ENCODE results near the gene PDP2.

DNA sequence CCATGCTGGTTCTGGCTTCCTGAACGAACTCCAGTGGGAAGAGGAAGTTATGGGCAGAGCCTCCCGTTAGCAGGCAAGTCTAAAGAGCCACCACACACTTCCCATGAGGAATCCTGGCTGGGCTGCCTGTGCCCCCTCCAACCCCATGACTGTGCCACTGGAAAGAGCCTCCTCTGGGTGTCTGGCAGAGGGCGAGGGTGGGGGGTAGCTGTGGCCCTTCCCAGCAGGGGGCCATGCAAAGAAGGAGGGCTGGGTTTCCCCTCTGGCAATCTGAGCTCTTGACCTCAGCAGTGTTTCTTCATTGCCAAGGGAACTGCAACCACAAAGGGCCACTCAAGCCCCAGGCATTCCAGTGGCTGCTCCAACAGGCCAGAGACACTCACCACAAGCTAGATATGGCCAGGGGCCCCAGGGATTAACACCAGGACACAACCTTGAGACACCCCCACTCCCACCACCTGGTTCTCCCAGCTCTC is 46.7 kb downstream of the PDP2 start:
- TF ChIP-seq, protein P1, sequence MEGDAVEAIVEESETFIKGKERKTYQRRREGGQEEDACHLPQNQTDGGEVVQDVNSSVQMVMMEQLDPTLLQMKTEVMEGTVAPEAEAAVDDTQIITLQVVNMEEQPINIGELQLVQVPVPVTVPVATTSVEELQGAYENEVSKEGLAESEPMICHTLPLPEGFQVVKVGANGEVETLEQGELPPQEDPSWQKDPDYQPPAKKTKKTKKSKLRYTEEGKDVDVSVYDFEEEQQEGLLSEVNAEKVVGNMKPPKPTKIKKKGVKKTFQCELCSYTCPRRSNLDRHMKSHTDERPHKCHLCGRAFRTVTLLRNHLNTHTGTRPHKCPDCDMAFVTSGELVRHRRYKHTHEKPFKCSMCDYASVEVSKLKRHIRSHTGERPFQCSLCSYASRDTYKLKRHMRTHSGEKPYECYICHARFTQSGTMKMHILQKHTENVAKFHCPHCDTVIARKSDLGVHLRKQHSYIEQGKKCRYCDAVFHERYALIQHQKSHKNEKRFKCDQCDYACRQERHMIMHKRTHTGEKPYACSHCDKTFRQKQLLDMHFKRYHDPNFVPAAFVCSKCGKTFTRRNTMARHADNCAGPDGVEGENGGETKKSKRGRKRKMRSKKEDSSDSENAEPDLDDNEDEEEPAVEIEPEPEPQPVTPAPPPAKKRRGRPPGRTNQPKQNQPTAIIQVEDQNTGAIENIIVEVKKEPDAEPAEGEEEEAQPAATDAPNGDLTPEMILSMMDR (IDR thresholded peaks at IDR 0.05), result no peak
- TF ChIP-seq POLR2AphosphoS5 (IDR thresholded peaks at IDR 0.05; ENCODE audit: insufficient read depth in 1 of 2, low read depth in 1 of 2), result no peak
